ENCODE measurements around the gene OR5AC2. TPM values are rescaled to one million over a fixed set of nuclear protein-coding genes. Genes with fewer than 3 reads are reported as not detected.

OR5AC2 gene
- not detected in 2 replicates for total RNA-seq

GRCh38 chr3:98086873-98087272 is at the start of gene OR5AC2:
Gene OR5AC2, plus strand, starts transcription at chr3:98087173. Its CDS starts 0 bp downstream, at chr3:98087173.
- no peak for DNase-seq

- no peak for DNase-seq
These were observed 48.7 kb upstream of the OR5AC2 start for GRCh38 chr3:98038286-98038685.

DNA sequence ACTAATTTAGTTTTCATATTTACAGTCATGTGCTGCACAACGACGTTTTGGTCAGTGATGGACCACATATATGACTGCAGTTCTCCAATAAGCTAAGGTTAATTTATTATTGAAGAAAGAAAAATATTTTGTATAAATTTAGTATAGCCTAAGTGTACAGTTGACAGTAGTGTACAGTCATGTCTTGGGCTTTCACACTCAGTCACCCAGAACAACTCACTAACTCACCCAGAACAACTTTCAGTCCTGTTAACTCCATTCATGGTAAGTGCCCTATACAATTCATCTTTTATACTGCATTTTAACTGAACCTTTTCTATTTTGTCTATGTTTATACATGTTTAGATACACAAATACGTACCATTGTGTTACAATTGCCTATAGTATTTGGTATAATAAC is 48.1 kb upstream of the OR5AC2 start:
- DNase-seq = no peak

DNA sequence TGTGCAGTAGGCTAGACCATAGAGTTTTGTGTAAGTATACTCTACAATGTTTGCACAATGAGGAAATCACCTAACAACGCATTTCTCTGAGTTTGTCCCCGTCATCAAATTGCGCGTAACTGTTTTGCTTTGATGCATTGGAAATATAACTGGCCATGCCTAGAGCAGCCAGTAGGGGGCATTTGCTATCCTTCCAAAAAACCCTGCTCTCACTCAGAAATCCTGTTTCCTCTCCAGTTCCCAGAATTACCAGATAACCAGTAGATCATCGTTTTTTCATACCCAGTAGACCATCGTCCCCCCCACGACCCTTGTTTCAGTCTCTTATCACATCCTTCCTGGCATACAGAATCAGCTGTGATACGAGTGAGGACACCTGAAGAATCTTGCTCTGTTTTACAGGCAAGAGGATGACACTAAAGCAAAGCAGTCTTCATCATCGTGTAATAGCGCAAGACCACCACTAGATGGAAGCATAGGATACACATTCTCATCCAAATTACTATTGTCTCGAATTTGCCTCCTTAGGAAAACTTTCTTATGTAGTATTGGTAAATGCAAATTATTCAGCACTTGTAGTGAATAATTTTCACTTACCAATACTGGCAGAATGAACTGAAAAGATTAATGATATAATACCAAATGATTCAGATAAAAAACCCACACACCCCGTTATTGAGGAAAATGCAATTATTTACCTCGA is 47.5 kb upstream of the OR5AC2 start:
- peak; percentile 89 for DNase-seq

DNA sequence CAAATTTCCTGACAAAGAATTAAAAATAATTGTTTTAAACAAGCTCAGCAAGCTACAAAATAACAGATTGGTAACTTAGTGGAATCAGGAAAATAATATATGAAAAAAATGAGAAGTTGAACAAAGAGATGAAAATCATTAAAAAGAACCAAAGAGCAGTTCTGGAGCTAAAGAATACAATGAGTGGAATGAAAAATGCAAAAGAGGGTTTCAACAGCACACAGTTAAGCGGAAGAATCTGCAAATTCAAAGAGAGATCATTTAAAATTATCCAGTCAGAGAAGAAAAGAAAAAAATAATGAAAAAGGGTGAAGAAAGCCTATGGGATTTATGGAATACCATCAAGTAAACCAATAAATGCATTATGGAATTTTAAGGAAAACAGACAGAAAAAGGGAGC is 45.6 kb upstream of the OR5AC2 start:
- DNase-seq = no peak

DNA sequence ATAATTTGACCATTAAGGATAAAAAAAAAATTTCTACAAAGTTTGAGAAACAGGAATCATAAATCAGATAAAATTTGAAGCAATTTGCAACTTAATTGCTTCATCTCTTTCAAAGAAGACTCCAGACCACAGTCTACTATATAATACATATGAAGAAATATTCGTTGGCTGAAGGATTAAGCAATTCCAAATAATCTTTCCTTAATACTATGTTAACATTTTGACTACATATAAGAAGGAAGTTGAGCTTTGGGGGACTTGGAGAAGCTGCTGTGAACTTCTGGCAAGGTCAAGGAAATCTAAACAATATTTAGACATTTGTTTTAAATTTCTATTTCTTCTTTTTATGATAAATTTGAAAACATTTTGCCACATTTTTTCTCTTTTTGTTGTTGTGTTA is 38.4 kb upstream of the OR5AC2 start:
- no peak for DNase-seq

DNA sequence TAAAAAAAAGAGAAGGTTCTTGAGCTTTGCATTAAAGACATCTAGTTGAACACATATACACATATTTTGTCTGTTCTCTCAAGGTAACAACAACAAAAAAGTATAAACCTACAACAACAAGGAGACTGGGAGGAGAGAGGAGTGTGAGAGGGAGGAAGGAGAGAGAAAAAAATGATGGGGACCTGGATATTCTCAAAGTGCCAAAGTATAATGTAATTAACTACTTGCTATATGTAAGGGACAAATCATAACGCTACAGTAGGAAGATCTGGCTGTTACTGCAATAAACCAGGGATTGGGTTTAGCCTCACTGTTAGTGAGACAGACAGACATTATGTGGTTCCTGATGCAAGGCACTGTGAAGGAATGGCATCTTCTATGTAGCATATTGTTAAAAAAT is 37.7 kb upstream of the OR5AC2 start:
- DNase-seq = no peak

- DNase-seq = no peak
These were observed 30.9 kb upstream of the OR5AC2 start for GRCh38 chr3:98056035-98056434.

DNA sequence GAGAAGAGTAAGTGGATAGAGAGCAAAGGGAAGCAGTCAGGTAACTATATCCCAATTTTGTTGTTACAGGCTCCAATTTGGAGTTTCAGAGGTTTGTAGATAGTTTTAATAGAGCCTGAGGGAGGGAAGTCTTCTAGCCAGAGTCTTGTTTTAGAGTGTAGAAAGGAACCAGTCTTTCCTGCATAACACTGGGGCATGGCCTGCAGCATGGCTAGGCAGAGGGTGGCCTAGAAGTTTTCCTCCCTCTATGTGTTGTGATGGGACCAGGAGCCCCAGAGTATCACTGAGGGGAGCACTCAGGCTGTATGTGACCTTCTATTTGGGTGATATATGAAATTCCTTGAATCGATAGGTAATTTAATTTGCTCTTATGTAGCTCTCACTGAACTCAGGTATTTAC is 29.3 kb upstream of the OR5AC2 start:
- DNase-seq = no peak

GRCh38 chr3:98058244-98058960 is 28.6 kb upstream of the OR5AC2 start:
- no peak for DNase-seq

- DNase-seq = no peak
These were observed 18.1 kb upstream of the OR5AC2 start for GRCh38 chr3:98068824-98069223.

DNA sequence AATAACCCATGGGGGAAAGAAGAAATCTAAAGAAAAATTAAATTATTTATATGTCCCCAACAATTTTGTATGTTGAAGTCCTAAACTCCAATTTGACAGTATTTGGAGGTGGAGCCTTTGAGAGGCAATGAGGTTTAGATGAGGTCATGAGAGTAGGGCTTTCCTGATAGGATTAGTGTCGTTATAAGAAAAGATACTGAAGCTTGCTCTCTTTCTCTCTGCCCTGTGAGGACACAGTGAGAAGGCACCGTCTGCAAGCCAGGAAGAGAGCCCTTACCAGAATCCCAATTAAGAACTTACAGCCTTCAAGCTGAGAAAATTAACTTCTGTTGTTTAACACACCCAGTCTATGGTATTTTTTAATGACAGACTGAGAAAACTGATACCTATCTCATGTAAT is 16.1 kb upstream of the OR5AC2 start:
- no peak for DNase-seq

DNA sequence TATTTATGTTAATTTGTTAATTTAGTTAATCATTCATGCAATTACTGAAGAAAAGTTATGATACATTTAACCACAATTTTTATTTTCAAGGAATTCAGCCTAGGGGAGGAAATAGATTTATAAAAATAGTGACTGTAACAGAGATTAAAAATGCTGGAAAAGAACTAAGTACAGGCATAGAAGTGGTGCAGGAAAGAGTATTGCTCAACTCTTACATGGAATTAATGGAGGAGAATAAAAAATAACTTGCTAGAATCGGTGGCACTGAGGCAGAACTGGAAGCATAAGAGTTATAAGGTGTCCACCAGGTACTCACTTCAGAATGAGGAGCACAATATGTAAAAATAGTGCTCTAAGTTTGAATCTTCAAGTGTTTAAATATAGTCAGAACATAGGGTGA is 13.5 kb upstream of the OR5AC2 start:
- DNase-seq = no peak

DNA sequence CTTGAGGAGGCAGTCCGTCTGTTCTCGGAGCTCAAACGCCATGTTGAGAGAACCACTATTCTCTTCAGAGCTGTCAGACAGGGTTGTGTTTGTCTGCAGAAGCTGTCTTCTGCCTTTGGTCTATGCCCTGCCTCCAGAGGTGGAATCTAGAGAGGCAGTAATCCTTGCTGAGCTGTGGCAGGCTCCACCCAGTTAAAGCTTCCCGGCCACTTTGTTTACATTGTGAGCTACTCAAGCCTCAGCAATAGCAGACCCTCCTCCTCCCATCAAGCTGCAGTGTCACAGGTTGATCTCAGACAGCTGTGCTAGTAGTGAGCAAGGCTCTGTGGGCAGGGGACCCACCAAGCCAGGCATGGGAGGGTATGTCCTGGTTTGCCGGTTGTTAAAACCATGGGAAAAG is 8.9 kb downstream of the OR5AC2 start:
- DNase-seq = no peak

DNA sequence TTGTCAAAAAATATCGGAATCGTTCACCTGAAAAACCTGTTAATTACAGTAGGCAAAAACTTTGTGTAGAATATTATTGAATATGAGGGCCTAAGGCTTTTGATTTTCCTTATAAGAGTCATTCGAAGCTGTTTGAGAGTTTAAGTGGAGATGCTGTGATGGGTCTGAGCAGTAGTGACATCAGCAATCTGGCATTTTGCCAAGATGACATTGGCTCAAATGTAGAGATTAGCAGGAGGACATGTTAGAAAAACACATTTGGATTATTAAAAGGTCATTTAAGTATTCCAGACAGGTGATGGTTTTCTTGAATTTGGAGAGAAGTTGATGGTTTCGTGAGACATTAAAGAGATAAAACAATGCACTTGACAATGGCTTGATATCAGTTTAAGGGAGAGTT is 12.9 kb downstream of the OR5AC2 start:
- no peak for DNase-seq

DNA sequence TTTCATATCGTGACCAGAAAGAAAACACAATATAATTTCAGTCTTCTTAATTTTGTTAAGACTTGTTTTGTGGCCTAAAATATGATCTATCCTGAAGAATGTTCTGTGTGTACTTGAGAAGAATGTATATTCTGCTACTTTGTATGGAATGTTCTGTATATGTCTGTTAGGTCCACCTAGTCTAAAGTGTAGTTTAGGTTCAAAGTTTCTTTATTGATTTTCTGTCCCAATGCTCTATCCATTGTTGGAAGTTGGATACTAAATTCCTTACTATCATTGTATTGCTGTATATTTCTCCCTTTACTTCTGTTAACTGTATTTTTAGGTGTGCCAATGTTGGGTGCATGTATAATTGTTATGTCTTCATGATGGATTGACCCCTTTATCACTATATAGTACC is 21.2 kb downstream of the OR5AC2 start:
- DNase-seq = no peak

- DNase-seq = no peak
These were observed 23.0 kb downstream of the OR5AC2 start for GRCh38 chr3:98109807-98110549.

GRCh38 chr3:98110550-98110908 is 23.6 kb downstream of the OR5AC2 start:
- no peak for DNase-seq

- no peak for DNase-seq
These were observed 27.3 kb downstream of the OR5AC2 start for GRCh38 chr3:98114264-98114663.

GRCh38 chr3:98115717-98116116 is 28.7 kb downstream of the OR5AC2 start:
- no peak for DNase-seq

- DNase-seq = no peak
These were observed 43.4 kb downstream of the OR5AC2 start, which contains the start of gene OR5H1 for GRCh38 chr3:98130421-98130820. Gene OR5H1, plus strand, starts transcription at chr3:98130721. Its CDS starts 1,977 bp downstream, at chr3:98132698.

DNA sequence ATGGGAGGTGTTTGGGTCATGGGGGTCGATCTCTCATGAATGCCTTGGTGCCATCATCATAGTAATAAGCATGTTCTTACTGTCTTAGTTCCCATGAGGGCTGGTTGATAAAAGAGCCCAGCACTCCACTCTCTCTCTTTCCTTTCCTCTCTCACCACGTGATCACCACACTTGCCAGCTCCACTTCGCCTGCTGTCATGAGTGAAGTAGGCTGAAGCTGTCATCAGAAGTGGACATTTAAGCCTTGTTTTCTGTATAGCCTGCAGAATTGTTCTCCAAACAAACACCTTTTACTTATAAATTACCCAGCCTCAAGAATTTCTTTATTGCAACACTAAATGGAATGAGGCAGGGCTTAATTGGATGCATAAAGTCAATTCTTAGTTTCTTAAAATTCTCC is 49.7 kb downstream of the OR5AC2 start:
- no peak for DNase-seq

All from dermis blood vessel endothelial cell (primary cell).